Measurements from ENCODE around the gene IL9.
"Not testable (repeated sequence)": the region's sequence is repeated elsewhere in the genome, so short reads cannot be mapped to it uniquely, and the experiment has no call there.

Gene IL9

DNA sequence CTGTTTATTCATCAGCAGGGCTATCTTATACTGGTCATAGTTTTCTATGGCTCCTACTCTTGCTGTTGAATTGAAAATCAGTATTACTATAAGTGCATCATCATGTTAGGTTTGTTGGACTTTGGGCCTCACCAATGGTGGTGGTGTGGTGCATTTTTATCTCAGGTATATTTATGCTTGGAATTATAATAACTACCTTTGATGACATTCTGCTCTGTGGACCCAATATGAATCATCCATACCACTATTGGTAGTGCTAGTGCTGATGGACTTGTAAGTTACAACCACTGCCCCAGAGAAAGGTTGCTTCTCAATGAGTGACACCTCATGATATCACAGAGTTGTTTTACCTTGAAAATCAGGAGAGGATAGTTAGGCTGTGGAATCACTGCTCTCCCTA, 28.0 kb downstream of the IL9 start:
- no peak for DNase-seq (ENCODE audit: low read depth)

DNA sequence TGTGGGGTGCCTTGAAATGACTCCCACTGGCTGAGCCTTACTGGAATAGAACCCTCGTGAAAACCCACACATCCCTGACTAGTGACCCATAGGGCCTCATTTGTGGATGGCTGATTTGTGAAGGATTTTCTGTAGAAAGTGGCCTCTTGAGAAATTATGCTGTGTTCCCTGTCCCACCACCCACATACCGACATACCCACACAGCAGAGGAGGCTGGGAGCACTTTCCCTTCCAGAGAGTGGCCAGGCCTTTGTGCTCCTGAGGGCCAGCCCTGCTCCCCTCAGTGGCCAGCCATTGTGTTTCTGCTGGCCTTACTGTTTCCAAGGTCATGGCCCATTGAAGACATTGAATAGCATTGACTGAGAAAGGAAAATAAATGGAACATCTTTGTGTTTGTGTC, 29.6 kb downstream of the IL9 start:
- DNase-seq (ENCODE audit: low read depth), result no peak

DNA sequence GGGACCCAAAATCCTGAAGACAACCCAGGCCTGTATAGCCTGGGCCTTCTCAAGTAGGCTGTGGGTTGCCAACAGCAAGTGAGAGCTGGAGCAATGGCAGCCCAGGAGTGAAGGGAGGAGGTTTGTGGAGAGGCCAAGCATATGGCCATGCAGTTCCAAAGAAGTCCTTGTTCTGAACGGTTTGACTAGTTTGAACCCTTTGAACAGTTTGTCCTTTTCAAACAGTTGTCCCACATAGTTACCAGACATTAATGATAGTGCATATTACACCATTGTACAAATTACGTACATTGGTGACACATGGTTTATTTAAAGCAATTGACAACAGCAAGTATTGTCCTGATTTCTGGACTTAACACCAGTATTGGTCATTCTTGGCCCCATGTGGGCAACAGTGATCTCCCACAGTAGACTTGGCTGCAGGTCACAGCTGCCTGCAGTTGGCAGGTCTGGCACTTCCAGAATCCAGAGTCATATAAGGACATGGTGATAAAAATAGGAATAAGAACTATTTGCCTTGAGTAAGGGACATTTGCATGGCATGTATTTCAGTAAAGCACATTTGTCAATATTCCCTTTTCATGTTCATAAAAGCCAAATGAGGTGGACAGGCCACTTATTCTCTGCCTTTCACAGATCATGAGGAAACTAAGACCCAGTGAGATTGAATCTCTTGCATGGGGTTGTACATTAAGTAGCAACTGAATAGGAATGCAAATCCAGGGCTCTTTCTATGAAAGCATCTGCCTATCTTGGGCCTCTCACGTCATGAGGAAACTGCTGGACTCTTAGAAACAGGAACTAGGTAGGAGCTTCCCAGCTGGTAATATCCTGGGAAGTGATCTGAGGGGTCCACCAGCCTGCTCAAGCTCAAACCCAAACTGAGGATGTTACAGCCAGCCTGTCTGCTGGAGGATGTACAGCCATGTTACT, 30.9 kb downstream of the IL9 start:
- DNase-seq (ENCODE audit: low read depth), result no peak

DNA sequence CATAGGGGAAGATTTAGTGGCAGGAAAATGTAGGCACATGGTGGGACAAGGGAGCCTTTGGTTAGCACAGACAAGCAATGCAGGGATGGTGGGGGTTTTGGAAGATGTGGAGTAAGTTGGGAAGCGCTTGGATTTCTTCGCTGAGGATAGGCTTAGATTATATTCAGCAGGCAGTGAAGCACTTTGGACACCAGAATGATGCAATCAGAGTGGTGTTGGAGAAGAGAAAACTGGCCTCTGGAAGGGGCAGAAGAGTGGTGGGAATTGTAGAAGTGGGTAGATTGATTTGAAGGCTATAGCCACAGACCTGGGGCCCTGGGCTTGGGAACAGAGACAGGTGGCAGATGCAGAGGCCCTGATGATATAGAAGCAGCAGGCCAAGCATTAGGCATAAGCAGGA, 32.9 kb downstream of the IL9 start:
- no peak for DNase-seq (ENCODE audit: low read depth)

DNA sequence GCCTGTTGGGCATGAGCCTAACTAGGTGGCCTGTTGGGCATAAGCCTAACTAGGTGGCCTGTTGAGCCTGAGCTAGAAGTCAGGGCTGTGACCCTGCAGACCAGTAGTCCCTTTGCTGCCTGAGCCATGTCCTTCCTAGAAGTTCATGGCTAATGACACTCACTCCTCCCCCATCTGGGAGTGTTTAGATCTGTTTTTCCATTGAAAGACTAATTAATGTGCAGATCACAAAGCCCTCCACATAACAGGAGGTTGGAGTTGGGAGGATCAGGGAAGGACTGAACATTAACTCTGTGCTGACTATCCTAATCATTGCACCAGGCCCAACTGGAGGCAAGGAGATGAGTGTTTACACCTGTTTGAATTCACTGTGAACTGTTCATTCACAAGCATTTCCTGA, 33.6 kb downstream of the IL9 start:
- no peak for DNase-seq (ENCODE audit: low read depth)

DNA sequence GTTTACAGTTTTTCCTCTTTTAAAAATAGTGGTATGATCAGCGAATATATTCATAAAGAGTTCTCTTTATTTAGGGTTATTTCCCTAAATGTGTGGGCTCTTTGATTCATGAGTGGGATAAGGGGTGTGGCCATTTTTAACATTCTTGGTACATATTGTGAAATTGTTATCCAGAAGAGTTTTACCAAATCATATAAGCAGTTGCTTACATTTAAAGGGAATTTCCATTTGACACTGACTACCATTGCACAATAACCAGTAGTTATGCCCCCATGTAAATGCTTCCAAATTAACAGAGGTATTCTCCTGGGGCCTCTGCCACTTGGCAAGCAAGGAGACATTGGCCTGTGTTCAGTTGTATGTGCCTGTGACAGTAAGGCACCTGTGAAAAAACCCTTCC, 34.0 kb downstream of the IL9 start:
- no peak for DNase-seq (ENCODE audit: low read depth)

DNA sequence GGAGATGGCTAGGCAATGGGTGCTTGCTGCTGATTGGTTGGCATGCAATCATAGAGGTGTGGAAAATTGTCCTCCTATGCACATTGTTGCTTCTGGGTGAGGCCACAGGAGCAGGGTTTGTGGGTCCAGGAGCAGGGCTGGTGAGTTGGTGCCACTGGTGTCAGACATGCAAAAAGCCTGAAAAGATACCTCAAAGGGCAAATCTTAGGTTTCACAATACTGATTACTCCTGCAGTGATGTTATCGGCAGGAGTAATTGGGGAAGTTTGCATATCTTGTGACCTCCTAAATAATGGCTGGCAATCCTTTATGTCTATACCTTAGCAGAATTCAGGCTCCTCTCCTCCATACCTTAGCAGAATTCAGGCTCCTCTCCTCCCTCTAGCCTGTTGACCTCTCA, 36.0 kb downstream of the IL9 start:
- no peak for DNase-seq (ENCODE audit: low read depth)

DNA sequence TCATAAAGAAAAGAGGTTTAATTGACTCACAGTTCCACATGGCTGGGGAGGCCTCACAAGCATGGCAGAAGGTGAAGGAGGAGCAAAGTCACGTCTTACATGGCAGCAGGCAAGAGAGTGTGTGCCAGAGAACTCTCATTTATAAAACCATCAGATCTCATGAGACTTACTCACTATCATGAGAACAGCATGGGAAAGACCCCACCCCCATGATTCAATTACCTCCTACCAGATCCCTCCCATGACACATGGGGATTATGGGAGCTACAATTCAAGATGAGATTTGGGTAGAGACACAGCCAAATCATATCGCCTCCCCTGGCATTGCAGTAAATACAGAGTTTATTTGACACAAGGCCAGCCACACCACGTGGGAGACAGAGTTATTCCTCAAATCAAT, 36.5 kb downstream of the IL9 start:
- not testable (repeated sequence) for DNase-seq (ENCODE audit: low read depth)

DNA sequence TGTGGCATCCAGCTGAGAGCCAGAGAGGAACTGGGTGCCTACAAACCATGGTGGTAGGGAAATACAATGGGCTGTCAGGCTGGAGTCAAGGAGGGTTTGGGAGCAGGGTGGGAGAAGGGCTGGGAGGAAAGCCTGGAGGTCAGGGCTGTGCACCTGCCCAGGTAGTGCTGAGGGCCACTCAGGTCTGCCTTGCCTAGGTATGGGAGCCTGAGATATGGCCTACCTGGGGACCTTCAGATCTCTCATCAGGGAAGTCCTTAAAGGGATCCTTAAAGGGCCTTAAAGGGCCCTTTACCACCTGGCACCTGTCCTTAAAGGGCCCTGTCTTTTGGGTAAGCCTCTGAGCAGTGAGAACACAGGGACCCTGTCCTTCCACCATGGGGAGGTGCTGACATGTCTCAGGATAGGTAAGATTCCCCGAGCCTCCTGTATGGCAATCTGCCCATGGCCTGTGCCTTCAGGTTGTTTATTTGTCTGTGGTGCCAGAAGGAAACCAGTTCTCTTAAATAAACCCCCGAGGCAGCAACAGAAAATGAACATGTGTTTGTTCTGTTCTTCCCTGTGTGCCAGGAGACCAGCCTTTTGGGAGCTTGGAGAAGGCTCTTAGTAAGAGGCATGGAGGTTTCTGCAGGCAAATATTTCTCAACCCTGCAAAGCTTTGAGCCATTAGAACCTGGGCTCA, 37.9 kb downstream of the IL9 start:
- no peak for DNase-seq (ENCODE audit: low read depth)

DNA sequence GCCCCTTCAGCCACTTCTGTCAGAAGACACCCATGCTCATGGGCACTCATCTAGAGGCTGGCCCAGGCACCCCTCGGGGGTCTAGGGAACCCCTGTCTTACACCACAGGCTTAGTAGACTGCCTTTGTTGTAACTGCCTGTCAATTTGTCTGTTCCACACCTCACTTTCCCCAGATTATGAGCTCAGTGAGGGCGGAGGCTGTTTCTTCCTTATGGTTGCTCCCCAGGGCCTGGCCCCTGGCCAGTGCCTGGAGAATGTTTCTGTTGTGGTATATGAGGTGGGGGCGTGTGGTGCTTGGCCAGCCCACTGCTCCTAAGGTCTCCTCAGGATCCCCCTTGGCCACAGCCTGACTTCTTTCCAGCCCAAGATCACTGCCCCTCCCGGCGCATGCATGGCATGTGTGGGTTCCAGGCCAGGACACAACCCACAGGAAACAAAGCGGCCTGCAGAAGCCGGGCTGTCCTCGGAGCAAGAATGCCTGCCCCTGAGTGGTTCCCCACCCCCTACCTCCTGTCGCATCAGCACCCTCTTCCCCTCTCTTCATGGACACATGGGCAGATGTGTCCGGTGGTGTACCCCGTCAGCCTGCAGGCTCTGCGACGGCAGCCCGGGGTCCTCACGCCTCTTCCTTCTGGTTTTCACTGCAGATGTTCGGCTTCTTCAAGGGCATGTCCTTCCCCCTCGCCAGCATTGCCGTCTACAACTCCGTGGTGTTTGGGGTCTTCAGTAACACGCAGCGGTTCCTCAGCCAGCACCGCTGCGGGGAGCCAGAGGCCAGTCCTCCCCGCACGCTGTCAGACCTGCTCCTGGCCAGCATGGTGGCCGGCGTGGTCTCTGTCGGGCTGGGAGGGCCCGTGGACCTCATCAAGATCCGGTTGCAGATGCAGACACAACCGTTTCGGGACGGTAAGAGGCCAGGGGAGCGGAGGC, 43.5 kb downstream of the IL9 start:
- DNase-seq (ENCODE audit: low read depth), result no peak

DNA sequence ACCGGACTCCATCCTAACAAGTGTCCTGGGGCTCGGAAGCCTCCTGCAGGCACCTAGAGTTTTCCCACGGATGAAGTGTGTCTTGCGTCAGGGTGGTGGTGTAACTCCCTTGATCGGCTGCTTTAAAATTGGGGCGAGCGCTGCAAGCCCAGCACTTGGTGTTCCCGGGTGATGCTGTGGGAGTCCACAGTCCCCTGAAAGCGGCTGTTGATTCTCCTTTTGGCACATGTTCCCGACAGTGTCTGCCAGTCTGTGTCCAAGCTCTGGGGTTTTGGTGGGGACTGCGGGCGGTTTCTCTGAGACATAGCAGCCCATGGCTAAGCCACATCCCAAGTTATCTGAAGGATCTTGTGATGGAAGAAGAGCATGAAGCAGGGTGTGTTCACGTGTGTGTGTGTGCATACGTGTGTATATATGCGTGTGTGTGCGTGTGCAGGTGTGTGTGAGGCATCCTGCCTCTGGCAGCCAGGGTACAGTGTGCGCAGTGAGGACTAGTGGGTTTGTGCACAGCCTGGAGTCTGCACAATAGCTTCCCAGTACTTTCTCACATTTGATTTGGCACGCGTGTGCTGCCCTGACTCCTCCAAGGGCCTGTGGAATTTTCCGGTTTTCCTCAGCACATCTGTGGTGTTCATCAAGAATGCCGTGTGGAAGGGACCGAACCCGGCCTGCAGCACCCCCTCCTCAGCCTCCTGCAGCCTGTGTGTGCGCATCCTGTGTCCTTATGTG, 44.3 kb downstream of the IL9 start:
- DNase-seq (ENCODE audit: low read depth), result no peak

DNA sequence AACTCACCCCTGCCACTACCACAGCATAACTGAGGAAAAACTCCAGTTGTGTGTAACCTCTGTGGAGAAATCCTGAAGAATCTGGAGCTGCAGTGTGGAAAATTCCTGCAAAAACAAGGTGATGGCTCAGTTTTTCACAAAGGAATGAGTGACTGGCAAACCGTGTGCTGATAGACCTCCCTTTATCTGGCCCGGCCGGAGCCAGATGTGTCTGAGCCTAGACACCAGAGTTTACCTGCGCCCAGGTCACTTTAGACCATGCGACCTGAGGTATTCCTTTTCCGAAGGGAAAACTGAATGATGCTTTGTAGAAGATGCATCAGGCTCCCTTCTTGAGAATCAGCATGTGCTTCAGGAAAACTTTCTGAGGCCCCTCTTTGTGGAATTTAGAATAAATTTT, 45.0 kb downstream of the IL9 start:
- no peak for DNase-seq (ENCODE audit: low read depth)

DNA sequence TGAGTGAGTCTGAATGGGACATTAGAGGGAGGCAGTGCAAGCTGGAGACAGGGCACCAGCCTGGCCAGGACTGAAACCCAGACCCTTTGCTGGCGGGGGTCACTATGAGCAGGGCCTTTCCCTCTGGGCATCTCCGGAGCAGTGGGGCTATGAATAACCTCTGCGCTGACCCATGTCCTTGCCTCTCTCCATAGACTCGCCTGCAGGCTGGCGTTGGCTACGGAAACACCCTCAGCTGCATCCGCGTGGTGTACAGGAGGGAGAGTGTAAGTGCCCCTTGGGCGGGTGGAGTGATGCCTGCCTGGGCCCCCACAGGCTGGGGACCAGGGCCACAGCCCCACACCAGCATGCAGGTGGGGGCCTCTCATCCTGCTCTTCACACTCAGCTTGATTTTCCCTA, 45.4 kb downstream of the IL9 start:
- no peak for DNase-seq (ENCODE audit: low read depth)

DNA sequence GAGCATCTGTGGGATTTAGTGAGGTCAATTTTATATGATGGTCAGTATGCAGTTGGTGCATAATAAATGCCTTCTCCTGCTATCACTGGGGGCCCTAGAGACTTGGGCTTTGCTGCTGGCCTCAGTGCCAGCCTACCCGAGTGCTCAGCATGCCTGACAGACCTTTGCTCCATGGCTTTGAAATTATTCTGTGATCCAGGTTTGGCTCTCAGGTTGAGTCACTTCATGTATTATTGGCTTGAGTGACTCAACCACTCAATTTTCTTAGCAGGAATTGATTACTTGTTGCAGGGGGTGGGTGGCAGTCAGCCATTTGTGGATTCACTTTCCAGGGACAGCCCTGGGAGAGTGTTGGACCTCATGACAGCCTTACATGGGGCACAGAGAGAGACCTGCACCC, 47.7 kb downstream of the IL9 start:
- no peak for DNase-seq (ENCODE audit: low read depth)

DNA sequence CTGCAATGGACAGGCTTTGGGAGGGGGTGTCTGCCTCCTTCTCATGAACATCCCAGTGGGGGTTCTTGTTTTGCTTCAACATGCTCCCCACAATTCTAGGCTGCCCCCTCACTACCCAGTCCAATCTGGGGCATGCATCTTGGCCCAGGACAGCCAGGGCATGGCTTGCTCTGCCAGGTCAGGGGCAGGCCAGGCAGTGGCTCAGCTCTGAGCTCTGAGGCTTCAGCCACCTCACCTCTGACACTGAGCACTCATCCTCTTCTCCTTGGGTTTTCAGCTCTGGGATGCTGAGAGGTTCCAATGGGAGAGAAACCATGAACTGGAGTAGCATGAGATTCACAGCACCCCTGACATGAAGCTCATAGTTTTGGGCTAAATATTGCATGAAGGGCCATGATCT, 49.3 kb downstream of the IL9 start:
- no peak for DNase-seq (ENCODE audit: low read depth)

DNA sequence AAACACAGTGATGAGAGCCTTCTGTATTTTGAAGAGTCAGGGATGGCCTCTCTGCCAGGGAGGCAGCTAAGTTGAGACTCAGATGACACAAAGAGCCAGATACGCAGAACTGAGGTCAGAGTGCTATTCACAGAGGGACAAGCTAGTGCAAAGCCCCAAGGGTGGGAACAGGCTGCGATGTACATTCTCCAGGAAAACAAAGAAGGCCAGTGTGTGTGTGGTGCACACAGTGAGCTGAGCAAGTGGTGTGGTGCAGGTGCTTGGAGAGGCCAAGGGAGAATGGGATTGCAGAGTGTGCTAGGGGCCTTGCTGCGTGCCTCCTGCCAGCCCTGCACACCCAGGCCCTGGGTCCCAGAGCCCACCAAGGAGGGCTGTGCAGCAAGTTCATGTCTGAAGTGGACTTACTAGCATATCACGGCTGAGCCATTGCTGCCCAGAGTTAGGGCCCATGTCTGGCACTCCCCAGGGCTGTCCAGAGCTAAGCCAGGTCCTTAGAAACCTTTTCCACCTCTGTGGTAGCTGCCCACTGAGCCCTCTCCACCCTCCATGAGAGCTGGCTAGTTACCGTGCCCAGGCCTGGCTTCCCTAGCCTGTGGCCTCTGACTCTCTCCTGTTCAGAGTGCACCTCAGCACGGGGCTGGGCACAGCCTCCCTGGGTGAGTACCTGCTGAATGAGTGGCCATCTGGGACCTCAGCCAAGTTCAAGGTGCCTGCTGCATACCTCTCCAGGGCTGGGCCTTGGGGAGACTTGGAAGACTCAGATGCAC, 51.9 kb downstream of the IL9 start:
- DNase-seq (ENCODE audit: low read depth), result no peak

DNA sequence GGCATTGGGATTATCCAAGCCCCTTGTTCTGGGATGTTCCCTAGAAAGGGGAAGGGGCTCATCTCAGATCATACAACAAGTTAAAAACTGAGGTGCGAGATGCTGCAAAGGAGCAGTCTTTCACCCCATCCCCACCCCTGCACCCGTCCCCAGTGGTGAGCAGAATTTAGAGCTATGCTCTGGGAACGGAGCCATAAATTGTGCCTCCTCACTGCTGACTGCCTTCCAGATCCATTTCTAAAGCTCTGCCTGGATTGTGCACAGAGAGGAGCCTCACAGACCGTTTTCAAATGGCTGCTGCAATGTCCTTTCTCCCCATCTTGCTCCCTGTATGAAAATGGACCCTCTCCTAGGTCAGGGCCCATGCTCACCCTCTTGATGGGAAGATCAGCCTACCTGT, 52.9 kb downstream of the IL9 start:
- no peak for DNase-seq (ENCODE audit: low read depth)
